Transverse colon (tissue), 4 donors: ENCODE results near the gene MOCS1.

Source experiments
- CTCF ChIP-seq, 5 experiments: fragments of 200-600 bp in 3 of 5; fragments of 450-650 bp in 2 of 5; sonication (generic) in 3 of 5; IDR thresholded peaks; 1 replicate in 2 of 5; 2 replicates in 3 of 5; pipeline ENCODE4 v1.5.1; 2016 to 2017; ENCODE audit warnings: antibody characterized with exemption in 5 of 5, inconsistent platforms in 3 of 5, mild to moderate bottlenecking in 2 of 5, moderate library complexity in 1 of 5
- POLR2A ChIP-seq: fragments of 450-650 bp; IDR thresholded peaks from one replicate; pipeline ENCODE4 v1.6.1; 2016; ENCODE audit warnings: antibody characterized with exemption, mild to moderate bottlenecking, moderate library complexity
- POLR2AphosphoS5 ChIP-seq, 3 donors: sonication (generic); formaldehyde crosslinking; IDR thresholded peaks; one replicate each; pipeline ENCODE4 v1.6.1; 2016; ENCODE audit warnings: antibody characterized with exemption in 3 of 3

GRCh38 chr6:39926668-39927067 is 7.6 kb downstream of the MOCS1 start:
- TF ChIP-seq CTCF (IDR thresholded peaks at IDR 0.05) (no peak), POLR2A (no peak), POLR2AphosphoS5 (IDR thresholded peaks at IDR 0.05) (no peak)
